ENCODE measurements around the gene KLHDC10.
"Not testable (repeated sequence)": the region's sequence is repeated elsewhere in the genome, so short reads cannot be mapped to it uniquely, and the experiment has no call there.

Gene KLHDC10

GRCh38 chr7:130141884-130142653, 71.7 kb downstream of the KLHDC10 start:
- DNase-seq = no peak

GRCh38 chr7:130142654-130143333, 72.5 kb downstream of the KLHDC10 start:
- DNase-seq = no peak

- no peak for DNase-seq
Measured at GRCh38 chr7:130143334-130143732, 73.0 kb downstream of the KLHDC10 start.

GRCh38 chr7:130143986-130144311, 73.6 kb downstream of the KLHDC10 start:
- no peak for DNase-seq

GRCh38 chr7:130144312-130145171, 74.2 kb downstream of the KLHDC10 start:
- no peak for DNase-seq

GRCh38 chr7:130145424-130146100, 75.2 kb downstream of the KLHDC10 start:
- no peak for DNase-seq

- DNase-seq = not testable (repeated sequence)
Measured at GRCh38 chr7:130146142-130146541, 75.8 kb downstream of the KLHDC10 start.

GRCh38 chr7:130146693-130147405, 76.5 kb downstream of the KLHDC10 start:
- no peak for DNase-seq

GRCh38 chr7:130147710-130148325, 77.5 kb downstream of the KLHDC10 start:
- no peak for DNase-seq

GRCh38 chr7:130148561-130148960, 78.2 kb downstream of the KLHDC10 start:
- no peak for DNase-seq

- DNase-seq = peak; percentile 80
Measured at GRCh38 chr7:130149281-130150139, 79.2 kb downstream of the KLHDC10 start.

GRCh38 chr7:130150587-130150986, 80.3 kb downstream of the KLHDC10 start:
- no peak for DNase-seq

- DNase-seq = no peak
Measured at GRCh38 chr7:130151591-130152492, 81.5 kb downstream of the KLHDC10 start.

- DNase-seq = no peak
Measured at GRCh38 chr7:130152493-130153210, 82.3 kb downstream of the KLHDC10 start.

- DNase-seq = no peak
Measured at GRCh38 chr7:130153211-130153908, 83.0 kb downstream of the KLHDC10 start.

- DNase-seq = no peak
Measured at GRCh38 chr7:130154131-130154500, 83.8 kb downstream of the KLHDC10 start.

GRCh38 chr7:130154501-130155317, 84.4 kb downstream of the KLHDC10 start:
- DNase-seq = peak; percentile 92

- DNase-seq = no peak
Measured at GRCh38 chr7:130156140-130156539, 85.8 kb downstream of the KLHDC10 start.

Data from NCI-H345 (cell line).